Raji (cell line): ENCODE data around the gene FOXP1.

Experiments used
- POLR2A ChIP-seq: IDR thresholded peaks from 2 replicates; pipeline ENCODE4 v1.6.1; 2011; ENCODE audit warnings: low read depth, low read length, control low read depth; ENCODE audit not compliant: insufficient read depth

Gene FOXP1

GRCh38 chr3:71067977-71068654 is 515.4 kb downstream of the FOXP1 start:
- no peak for TF ChIP-seq POLR2A

DNA sequence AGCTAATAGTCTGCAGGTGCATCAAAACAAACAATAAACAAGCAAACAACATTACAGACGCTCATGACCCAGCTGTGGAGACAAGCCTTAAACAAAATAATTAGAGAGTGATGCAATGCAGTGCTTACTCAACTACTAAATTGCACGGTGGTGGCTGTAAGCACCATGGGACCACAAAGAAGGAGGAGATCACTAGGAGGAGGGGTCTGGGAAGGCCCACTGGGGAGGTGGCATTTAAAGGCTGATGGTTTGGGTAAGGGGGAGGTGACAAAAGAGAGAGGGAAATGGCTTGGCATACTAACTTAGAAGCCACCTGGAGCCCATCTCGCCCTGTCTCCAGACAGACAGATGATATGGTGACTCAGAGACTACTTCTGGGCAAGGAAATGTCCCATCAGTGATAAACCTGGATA is 516.7 kb downstream of the FOXP1 start:
- no peak for TF ChIP-seq POLR2A

DNA sequence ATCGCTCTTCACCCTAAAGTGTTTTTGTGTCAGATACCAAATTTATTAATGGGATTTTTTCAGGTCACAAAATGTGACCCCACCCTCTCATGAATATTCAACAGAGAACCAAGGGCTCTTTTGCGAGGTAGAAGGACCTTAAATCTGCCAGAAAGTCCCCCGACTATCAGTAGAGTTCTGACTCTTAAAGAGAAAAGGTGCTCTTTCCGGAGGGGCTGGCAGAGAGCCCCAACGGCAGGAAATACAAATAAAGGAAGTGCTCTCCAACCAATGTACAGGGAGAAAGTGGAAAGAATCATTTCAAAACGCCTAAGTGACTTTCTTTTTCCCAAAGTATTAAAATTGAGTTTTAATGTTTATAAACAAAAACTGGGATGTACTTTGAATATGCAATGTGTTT is 517.2 kb downstream of the FOXP1 start:
- no peak for TF ChIP-seq POLR2A

- no peak for TF ChIP-seq POLR2A
Measured at GRCh38 chr3:71065764-71066013, 517.8 kb downstream of the FOXP1 start.

- no peak for TF ChIP-seq POLR2A
Measured at GRCh38 chr3:71064956-71065763, 518.4 kb downstream of the FOXP1 start.

- TF ChIP-seq POLR2A, result no peak
Measured at GRCh38 chr3:71064291-71064955, 519.1 kb downstream of the FOXP1 start.

- no peak for TF ChIP-seq POLR2A
Measured at GRCh38 chr3:71063773-71064290, 519.7 kb downstream of the FOXP1 start.

DNA sequence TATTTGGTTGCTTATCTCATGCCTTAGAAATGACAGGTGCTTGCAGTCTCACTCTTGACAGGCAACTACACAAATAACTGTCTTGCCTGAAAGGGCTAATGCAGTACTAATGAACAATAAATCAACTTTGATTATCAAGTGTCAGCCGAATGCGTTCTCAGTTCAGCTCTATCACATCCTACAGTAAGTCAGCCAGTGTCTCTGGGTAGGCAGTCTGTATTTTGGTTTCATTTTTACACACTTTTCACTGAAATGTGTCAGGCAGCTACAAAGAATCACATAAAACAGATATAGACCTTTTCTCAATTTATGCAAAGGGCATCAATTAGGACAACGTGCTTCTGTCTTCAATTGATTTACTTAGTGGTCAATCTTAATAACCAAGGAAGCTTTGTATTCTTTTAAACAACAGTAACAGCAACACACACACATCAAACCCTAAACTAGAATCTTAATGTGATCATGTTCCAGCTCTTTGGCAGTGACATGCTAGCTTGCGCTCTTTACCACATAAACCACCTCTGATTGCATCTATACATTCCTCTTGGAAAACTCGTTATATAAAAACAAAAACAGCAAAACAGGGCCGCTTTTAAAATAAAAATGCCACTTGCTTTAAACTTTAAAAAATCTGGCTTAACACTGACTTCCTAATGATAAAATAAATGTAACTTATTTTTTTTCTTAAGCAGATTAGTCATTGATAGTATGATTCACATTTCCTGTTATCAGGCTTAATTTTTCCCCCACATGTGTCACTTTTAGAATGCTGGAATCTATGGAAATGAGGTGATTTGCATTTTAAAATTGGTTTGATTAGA is 520.4 kb downstream of the FOXP1 start:
- no peak for TF ChIP-seq POLR2A

DNA sequence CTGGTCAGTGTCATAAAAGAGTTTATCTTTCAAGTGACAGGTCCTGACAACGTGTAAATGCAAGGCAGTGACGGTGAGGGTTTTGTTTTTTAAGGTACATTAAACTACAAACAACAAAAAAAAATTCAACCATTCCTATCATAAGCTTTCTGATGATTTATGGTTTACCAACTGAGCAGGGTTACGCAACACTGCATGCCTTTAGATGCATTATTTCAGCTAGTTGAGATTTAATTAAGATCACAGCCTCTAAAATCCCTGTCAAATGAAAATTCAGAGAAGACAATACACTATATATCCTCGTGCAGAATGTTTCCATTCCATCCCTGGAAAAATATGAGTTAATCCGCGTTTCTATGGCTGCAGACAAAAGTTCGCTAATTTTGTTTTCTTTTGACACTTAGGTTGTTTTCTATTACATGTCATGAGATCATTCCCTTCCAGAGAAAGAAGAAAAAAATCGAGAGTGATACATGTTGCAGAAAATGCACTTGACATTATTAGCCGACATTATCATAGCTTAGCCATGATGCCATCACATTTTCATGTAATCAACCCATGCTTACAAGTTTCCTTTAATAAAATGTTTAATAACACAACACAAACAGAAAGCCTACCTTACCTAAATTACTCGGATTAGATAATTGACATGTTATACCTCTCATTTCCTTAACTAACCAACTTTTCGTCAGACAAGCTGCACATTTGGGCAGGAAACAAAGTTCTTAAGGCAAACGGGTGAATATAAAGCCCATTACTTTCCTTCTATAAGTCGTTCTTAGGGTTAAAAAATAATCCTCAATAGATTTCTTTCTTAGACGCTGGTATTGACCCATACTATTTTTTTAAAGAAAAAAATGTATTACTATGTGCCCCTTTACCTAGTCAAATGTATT is 521.2 kb downstream of the FOXP1 start:
- no peak for TF ChIP-seq POLR2A

- TF ChIP-seq POLR2A, result no peak
Measured at GRCh38 chr3:71061581-71061980, 521.9 kb downstream of the FOXP1 start.

DNA sequence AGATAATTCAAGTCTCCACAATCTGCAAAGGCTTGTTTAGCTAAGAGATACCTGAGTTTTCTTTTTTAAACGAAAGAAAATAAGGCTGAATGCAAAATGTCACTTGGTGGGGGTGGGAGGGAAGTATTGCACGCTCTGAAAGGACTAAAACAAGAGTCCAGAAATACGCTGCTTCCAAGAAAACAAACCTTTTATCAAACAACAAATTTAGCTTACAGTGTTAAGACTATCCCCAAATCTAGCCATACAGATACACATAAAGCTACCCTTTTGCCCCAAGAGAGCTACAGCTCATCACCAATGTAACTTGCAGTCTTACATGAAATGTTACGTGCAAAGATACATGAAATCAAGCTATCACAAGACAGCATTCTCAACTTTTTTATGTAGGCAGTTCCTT is 522.5 kb downstream of the FOXP1 start:
- no peak for TF ChIP-seq POLR2A

GRCh38 chr3:71060536-71060935 is 523.0 kb downstream of the FOXP1 start:
- no peak for TF ChIP-seq POLR2A

GRCh38 chr3:71057526-71057894 is 526.0 kb downstream of the FOXP1 start:
- TF ChIP-seq POLR2A, result no peak

- TF ChIP-seq POLR2A, result no peak
Measured at GRCh38 chr3:71056327-71056726, 527.2 kb downstream of the FOXP1 start.
